Smooth muscle cell (in vitro differentiated cells): ENCODE data around the gene ZCCHC14. TPM values are rescaled to one million over a fixed set of nuclear protein-coding genes. Genes with fewer than 3 reads are reported as not detected.

Source experiments
- DNase-seq: peaks from one replicate; lab custom pipeline; 2025; ENCODE audit not compliant: unreplicated experiment; lab: John Stamatoyannopoulos, UW
- H2AFZ ChIP-seq: fragments of 200-600 bp; sonication (generic); 2 replicates; pipeline ENCODE4 v1.6.0; 2016; ENCODE audit warnings: antibody characterized with exemption, low read depth, mild to moderate bottlenecking
- H3F3A ChIP-seq: fragments of 200-600 bp; sonication (generic); 2 replicates; pipeline ENCODE4 v1.6.0; 2017; ENCODE audit warnings: antibody characterized with exemption, low read depth
- H3K27ac ChIP-seq: fragments of 200-600 bp; sonication (generic); 2 replicates; pipeline ENCODE4 v1.5.1; 2016; ENCODE audit warnings: low read depth, mild to moderate bottlenecking
- H3K27me3 ChIP-seq: fragments of 200-600 bp; sonication (generic); 2 replicates; pipeline ENCODE4 v1.6.1; 2016; ENCODE audit warnings: low read depth, mild to moderate bottlenecking
- H3K36me3 ChIP-seq: fragments of 200-600 bp; sonication (generic); 2 replicates; pipeline ENCODE4 v1.5.1; 2016; ENCODE audit warnings: low read depth
- H3K4me1 ChIP-seq: fragments of 200-600 bp; sonication (generic); 2 replicates; pipeline ENCODE4 v1.5.1; 2016; ENCODE audit warnings: low read depth
- H3K4me2 ChIP-seq: fragments of 200-600 bp; sonication (generic); 2 replicates; pipeline ENCODE4 v1.6.0; 2016; ENCODE audit warnings: mild to moderate bottlenecking
- H3K4me3 ChIP-seq: fragments of 200-600 bp; sonication (generic); 2 replicates; pipeline ENCODE4 v1.5.1; 2016; ENCODE audit warnings: mild to moderate bottlenecking
- H3K79me2 ChIP-seq: fragments of 200-600 bp; sonication (generic); 2 replicates; pipeline ENCODE4 v1.6.0; 2016; ENCODE audit warnings: low read depth, mild to moderate bottlenecking
- H3K9ac ChIP-seq: fragments of 200-600 bp; sonication (generic); 2 replicates; pipeline ENCODE4 v1.6.0; 2016; ENCODE audit warnings: low read depth
- H3K9me3 ChIP-seq: fragments of 200-600 bp; sonication (generic); replicated peaks from 2 replicates; pipeline ENCODE4 v1.5.1; 2016; ENCODE audit warnings: low read depth
- H4K20me1 ChIP-seq: fragments of 200-600 bp; sonication (generic); 2 replicates; pipeline ENCODE4 v1.6.0; 2016; ENCODE audit warnings: low read depth
- WGBS: methylation state at CpG from one replicate; pipeline ENCODE4 v1.1.7; 2016; ENCODE audit warnings: low lambda C conversion rate; 5-methylcytosine and 5-hydroxymethylcytosine counted together
- polyA plus RNA-seq: library from polyadenylated mRNA; unstranded; fragments of >200 nt; fragmentation: Nextera tagmentation; extraction: Ambion mirVana; gene quantifications from 2 replicates; pipeline ENCODE4 v1.2.1, GENCODE V29; 2016
- total RNA-seq: library from RNA; depleted of rRNA; stranded (reverse); fragments of >200 nt; gene quantifications from 2 replicates; pipeline ENCODE4 v1.2.3, GENCODE V29; 2014
- TF ChIP-seq, protein P1 (sequence below): fragments of 200-600 bp; sonication (generic); IDR thresholded peaks from 2 replicates; pipeline ENCODE4 v1.5.1; 2017; ENCODE audit warnings: borderline replicate concordance, mild to moderate bottlenecking, antibody characterized with exemption; ENCODE audit not compliant: insufficient read depth, poor library complexity, severe bottlenecking

The ZCCHC14 gene
- total RNA-seq (8.3 and 8.5 TPM in 2 replicates), polyA plus RNA-seq (4.6 and 4.8 TPM in 2 replicates)

DNA sequence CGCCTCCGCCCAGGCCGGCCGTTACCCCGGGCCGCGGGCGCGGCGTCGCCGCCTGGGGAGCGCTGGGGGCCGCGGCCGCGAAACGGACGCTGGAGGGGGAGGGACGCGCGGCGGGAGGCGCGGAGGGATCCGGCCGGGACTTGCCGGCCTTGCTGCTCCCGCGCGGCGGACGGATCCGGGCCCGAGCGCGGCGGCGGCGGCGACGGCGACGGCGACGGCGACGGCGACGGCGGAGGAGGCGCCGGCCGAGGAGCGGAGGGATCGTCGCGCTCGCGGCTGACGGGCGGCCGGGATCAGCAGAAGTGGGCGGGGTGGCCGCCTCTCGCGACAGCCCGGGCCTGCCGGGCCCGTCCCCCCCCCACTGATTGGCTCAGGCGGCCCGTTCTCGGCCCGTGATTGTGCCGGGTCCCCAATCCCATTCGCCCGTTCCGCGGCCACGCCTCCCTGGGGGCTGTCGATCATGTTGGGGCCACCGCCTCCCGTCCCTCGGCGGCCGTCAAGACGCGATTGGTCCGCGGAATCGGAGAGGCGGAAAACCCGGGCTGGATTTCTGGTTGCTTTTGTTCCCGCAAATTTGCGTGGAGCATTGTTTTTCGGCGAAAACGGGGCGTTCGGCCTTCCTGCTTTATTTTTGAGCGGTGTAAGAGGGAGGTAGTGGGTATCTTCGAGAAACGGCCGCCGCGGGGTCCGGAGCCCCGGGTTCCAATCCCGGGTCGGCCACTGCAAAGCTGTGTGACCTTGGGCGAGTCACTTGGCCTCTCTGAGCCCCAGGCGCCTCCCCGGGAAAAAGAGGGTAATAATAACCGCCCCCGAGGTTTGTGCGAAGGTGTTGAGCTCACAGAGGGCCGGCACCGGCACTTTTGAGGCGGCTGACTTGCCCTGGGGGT lies at the start of gene ZCCHC14:
ZCCHC14 (minus strand) TSS at position 304 of the 887 bp plus-strand sequence. CDS start 786 bp downstream, outside the sequence.
- TF ChIP-seq, protein P1, sequence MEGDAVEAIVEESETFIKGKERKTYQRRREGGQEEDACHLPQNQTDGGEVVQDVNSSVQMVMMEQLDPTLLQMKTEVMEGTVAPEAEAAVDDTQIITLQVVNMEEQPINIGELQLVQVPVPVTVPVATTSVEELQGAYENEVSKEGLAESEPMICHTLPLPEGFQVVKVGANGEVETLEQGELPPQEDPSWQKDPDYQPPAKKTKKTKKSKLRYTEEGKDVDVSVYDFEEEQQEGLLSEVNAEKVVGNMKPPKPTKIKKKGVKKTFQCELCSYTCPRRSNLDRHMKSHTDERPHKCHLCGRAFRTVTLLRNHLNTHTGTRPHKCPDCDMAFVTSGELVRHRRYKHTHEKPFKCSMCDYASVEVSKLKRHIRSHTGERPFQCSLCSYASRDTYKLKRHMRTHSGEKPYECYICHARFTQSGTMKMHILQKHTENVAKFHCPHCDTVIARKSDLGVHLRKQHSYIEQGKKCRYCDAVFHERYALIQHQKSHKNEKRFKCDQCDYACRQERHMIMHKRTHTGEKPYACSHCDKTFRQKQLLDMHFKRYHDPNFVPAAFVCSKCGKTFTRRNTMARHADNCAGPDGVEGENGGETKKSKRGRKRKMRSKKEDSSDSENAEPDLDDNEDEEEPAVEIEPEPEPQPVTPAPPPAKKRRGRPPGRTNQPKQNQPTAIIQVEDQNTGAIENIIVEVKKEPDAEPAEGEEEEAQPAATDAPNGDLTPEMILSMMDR, result no peak
- H3K4me3 ChIP-seq, result peak within 1 kb of the TSS; percentile 56
- DNase-seq, result peak; percentile 94
- no peak within 1 kb of the TSS for H3K27ac ChIP-seq
- peaks cover 37% of the 10 kb centered on the region for H3K79me2 ChIP-seq
- peak within 1 kb of the TSS; percentile 90 for H3K4me2 ChIP-seq
- no peaks in the 10 kb centered on the region for H3F3A ChIP-seq
- 4% methylated on average over 66 of the region's 119 CpGs for WGBS
- peaks cover 22% of the 10 kb centered on the region for H3K4me1 ChIP-seq
- H3K9ac ChIP-seq, result no peak within 1 kb of the TSS
- H3K27me3 ChIP-seq, result no peaks in the 10 kb centered on the region
- peaks cover 41% of the 10 kb centered on the region for H4K20me1 ChIP-seq
- H3K9me3 ChIP-seq, result no peaks in the 10 kb centered on the region
- peak within 1 kb of the TSS; percentile 67 for H2AFZ ChIP-seq
- no peaks in the 10 kb centered on the region for H3K36me3 ChIP-seq

DNA sequence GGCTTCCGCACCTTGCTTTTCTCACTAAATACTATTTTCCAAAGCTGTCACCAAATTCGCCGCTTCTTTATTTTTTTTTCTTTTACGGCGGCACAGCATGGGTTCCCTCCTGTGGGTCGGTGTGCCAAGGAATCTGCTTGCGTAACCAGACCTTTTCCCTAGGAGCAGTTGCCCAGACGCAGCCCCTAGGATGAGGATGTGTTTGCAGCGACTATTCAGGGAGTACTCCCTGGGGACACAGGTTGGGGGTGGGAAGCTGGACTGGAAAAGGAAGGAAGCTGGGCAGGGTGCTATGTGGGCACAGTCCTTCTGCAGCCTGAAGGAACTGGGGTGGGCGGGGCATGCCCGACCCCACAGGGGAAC lies 49.0 kb upstream of the ZCCHC14 start:
- TF ChIP-seq, protein P1, result no peak
- no peak overlapping the region for H2AFZ ChIP-seq
- H3F3A ChIP-seq, result no peaks in the 10 kb centered on the region
- H3K27ac ChIP-seq, result peak overlapping the region; percentile 92
- H3K4me2 ChIP-seq, result peak overlapping the region; percentile 70
- no peaks in the 10 kb centered on the region for H3K4me1 ChIP-seq
- DNase-seq, result no peak
- H3K9me3 ChIP-seq, result no peaks in the 10 kb centered on the region
- H3K27me3 ChIP-seq, result no peaks in the 10 kb centered on the region
- H3K36me3 ChIP-seq, result no peaks in the 10 kb centered on the region
- WGBS, result 35% methylated on average over 9 of the region's 11 CpGs
- no peaks in the 10 kb centered on the region for H4K20me1 ChIP-seq
- H3K4me3 ChIP-seq, result peak overlapping the region; percentile 12
- peak overlapping the region; percentile 52 for H3K9ac ChIP-seq
- no peaks in the 10 kb centered on the region for H3K79me2 ChIP-seq

DNA sequence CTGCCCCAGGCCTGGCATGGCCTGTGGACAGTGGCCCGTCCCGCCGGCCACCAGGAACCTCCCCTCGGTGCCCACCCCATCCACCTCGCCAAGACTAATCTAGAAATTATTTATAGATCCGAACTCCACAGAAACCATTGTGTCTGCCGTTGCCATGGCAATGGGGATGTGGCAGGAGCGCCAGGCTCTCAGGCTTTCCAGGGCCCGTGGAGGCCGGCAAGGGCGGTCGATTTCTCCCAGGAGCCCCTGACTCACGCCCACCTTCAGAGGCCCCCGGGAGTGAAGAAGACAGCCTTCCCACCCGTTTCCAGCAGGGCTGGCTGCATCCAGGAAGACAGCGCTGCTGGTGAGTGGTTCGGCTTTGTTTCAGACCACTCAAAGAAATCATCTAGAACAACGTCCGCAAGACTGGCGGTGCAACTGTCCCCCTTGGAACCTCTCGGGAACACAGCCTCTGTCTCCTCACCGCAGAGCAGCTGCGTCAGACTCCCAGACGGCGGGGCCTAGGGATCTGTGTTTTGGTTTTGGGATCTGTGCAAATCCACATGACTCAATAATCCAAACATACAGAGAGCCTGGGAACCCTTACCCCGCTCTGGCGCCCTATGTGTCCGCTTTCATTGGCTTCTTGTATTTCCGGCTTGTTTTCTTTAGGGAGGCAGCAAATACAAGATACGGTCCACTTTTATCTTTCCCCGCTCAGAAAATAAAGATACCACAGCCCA lies 48.5 kb upstream of the ZCCHC14 start:
- Histone ChIP-seq H3K79me2 (no peaks in the 10 kb centered on the region), H4K20me1 (no peaks in the 10 kb centered on the region), H3K9me3 (no peaks in the 10 kb centered on the region), H3F3A (no peaks in the 10 kb centered on the region), H3K9ac (peak overlapping the region; percentile 63), H3K4me2 (peak overlapping the region; percentile 70), H3K27ac (peak overlapping the region; percentile 92), H3K4me1 (no peaks in the 10 kb centered on the region), H2AFZ (no peak overlapping the region), H3K4me3 (peak overlapping the region; percentile 12), H3K27me3 (no peaks in the 10 kb centered on the region), H3K36me3 (no peaks in the 10 kb centered on the region)
- WGBS, result 40% methylated on average over 31 of the region's 31 CpGs
- TF ChIP-seq, protein P1, result no peak
- peak; percentile 5 for DNase-seq
